Activated T-cell treated with anti-CD3 and anti-CD28 coated beads, Interleukin-2, amount 50 U/mL, for 24 hours (primary cell): ENCODE results near the gene UPK3B.
"Not testable (repeated sequence)": the region's sequence is repeated elsewhere in the genome, so short reads cannot be mapped to it uniquely, and the experiment has no call there.

ENCODE experiments used
- DNase-seq: peaks from one replicate; pipeline ENCODE4 v3.0.0-alpha.2; 2020
- H3K27ac Mint-ChIP-seq: 2 replicates; pipeline ENCODE4 v1.8.0; 2020; ENCODE audit warnings: mild to moderate bottlenecking, mixed read lengths
- H3K27me3 Mint-ChIP-seq: 2 replicates; pipeline ENCODE4 v1.8.0; 2020; ENCODE audit warnings: mixed read lengths
- H3K36me3 Mint-ChIP-seq: 2 replicates; pipeline ENCODE4 v1.8.0; 2020; ENCODE audit warnings: low read depth, mixed read lengths
- H3K4me1 Mint-ChIP-seq: 2 replicates; pipeline ENCODE4 v1.8.0; 2020; ENCODE audit warnings: low read depth, mixed read lengths
- H3K4me3 Mint-ChIP-seq: 2 replicates; pipeline ENCODE4 v1.8.0; 2020; ENCODE audit warnings: mild to moderate bottlenecking, moderate library complexity, mixed read lengths
- H3K9me3 Mint-ChIP-seq: 2 replicates; pipeline ENCODE4 v1.8.0; 2020; ENCODE audit warnings: mixed read lengths

UPK3B gene

DNA sequence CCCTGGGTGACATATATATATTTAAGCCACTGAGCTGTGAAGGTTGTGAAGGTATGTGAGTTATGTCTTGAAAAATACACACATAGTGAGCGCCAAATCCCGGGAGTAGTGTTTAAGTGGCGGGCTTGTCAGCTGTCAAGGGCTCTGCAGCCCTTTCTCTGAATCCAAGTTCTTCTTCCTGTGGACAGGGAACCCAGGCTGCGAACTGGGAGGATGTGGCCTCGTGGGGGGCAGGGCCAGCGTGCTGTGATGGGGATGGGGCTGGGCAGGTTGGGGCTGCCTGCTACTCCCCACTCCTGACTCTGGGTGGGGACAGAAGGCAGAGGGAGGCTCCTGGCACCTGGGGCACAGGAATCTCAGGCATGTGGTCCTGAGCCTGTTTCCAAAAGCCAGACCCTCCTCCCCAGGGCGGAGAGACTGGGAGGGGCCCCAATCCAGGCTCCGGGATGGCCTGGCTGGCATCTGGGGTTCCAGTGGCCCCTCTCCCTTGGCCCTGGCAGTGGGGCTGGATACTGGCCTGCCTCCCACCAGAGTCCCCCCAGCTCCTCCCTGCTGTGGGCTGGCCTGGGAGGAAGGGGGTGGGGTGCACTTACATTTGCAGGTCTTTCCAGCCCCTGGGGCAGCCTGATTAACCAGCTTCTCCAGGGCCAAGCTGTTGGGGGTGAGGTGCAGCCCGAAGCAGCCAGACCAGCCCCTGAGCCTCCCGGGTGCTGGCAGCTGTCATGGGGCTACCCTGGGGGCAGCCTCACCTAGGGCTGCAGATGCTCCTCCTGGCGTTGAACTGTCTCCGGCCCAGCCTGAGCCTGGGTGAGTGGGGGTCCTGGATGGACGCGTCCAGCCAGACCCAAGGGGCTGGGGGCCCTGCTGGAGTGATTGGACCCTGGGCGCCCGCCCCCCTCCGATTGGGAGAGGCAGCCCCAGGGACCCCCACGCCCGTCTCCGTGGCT, at the start of gene UPK3B:
Gene UPK3B, plus strand, starts transcription at position 622 of the 947 bp plus-strand sequence. Its CDS starts 101 bp downstream, at position 723.
- Mint-ChIP-seq H3K9me3 (no peaks in the 10 kb centered on the region), H3K4me1 (no peaks in the 10 kb centered on the region), H3K27ac (no peak within 1 kb of the TSS), H3K4me3 (no peak within 1 kb of the TSS), H3K36me3 (peaks cover 7% of the 10 kb centered on the region), H3K27me3 (no peaks in the 10 kb centered on the region)
- peak; percentile 29 for DNase-seq

DNA sequence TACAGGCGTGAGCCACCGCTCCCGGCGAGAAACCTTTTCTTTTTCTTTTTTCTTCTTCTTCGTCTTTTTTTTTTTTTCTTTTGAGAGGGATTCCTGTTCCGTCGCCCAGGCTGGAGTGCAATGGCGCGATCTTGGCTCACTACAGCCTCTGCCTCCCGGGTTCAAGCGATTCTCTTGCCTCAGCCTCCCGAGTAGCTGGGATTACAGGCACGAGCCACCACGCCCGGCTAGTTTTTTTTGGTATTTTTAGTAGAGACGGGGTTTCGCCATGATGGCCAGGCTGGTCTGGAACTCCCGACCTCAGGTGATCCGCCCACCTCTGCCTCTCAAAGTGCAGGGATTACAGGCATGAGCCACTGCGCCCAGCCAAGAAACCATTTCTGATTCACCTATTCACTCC, 49.6 kb upstream of the UPK3B start:
- not testable (repeated sequence) for H3K9me3 Mint-ChIP-seq, DNase-seq, H3K27ac Mint-ChIP-seq, H3K27me3 Mint-ChIP-seq, H3K4me1 Mint-ChIP-seq, H3K36me3 Mint-ChIP-seq, H3K4me3 Mint-ChIP-seq

DNA sequence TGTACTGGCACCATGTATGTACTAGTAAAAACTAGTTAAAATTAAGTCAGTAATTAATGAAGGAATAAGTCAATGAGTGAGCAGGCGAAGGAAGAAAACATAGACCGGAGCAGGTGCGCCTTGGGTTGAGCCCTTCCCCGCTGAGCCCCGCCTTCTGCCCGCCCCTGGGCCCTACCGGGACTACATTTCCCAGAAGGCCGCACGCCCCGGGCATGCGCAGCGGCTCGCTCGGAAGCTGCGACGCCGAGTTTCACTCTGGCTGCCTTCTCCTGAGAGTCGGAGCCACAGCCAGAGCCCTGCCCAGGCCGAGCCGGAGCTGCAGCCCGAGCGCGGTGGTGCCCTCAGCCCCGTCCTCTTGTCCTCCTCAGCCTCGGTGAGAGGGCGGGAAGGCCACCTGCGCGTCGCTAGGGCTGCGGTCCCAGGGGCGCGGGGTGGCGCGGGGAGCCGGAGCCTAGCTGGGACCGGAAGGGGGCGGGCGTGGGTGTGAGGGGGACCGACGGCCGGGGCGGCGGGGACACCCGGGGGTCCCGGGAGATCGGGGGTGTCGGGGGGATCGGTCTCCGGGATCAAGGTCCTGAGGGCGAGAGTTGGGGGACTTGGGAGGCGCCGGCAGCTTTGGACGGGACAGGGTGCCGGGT, 48.8 kb upstream of the UPK3B start, which contains the start of gene DTX2:
Gene DTX2, plus strand, starts transcription at position 246 of the 638 bp plus-strand sequence. CDS start 18,801 bp downstream, outside the sequence.
- peak; percentile 83 for DNase-seq
- H3K27ac Mint-ChIP-seq, H3K9me3 Mint-ChIP-seq, H3K36me3 Mint-ChIP-seq, H3K4me1 Mint-ChIP-seq, H3K27me3 Mint-ChIP-seq: not testable (repeated sequence)
- H3K4me3 Mint-ChIP-seq = peak within 1 kb of the TSS; percentile 53

DNA sequence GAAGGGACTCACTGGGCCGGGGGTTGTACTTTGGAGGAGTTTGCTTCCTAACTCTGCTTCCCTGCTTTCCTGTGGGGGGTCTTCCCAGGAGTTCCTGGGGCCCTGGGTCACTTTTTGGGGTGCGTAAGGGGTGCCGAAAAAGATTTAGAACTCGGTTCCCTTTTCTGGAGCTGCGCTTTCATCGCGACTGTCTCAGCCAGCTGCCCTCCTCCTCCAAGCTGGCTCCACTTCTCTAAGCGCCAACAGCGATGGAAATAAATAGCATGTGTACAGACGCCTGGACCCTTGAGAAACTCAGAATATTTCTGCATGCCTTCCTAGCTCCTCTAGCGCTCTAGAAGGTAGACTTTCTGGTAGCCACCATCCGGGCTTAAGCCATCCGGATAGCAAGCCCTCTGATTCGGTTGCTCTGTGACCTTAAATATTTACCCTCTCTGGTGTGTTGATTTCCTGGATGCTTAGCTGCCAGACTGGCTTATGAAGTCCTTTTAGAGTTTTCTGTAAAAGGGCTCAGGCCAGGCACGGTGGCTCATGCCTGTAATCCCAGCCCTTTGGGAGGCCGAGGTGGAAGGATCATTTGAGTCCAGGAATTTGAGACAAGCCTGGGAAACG, 48.0 kb upstream of the UPK3B start:
- not testable (repeated sequence) for H3K4me3 Mint-ChIP-seq, H3K9me3 Mint-ChIP-seq, H3K36me3 Mint-ChIP-seq, H3K27me3 Mint-ChIP-seq, DNase-seq, H3K4me1 Mint-ChIP-seq, H3K27ac Mint-ChIP-seq

DNA sequence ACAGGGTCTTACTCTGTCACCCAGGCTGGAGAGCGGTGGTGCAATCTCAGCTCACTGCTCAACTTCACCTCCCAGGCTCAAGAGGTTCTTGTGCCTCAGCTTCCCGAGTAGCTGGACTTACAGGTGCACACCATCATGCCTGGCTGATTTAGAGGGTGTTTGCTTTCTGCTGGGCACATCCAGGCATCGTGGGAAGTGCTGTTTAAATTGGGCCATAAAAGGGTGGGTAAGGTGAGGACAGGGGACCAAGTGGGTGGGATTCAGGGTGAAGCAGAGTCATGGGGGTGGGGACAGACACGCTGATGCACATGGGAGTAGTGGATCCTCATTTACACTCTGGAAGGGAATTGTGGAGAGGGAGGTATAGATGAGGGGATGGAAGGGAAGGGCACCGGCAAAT, 45.4 kb upstream of the UPK3B start:
- H3K27me3 Mint-ChIP-seq = not testable (repeated sequence)

DNA sequence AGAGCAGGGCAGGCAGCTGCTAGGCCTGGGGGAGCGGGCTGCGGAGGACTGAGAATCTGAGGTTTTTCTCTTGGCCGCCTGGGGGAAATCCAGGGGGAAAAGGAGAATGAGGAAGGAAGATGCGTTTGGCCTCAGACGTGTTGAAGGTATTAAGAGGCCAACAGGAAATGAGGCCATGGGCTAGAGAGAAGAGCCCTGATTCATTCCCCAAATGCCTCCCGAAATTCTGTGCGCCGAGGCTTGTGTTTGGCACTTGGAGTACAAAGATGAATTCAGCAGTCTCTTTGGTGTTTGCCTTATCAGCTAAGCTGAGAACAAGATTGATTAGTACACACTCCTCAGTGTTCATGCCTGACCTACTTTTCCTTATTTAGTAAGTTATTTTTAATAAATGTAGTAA, 44.4 kb upstream of the UPK3B start:
- not testable (repeated sequence) for H3K36me3 Mint-ChIP-seq, DNase-seq, H3K27ac Mint-ChIP-seq, H3K4me1 Mint-ChIP-seq, H3K4me3 Mint-ChIP-seq, H3K9me3 Mint-ChIP-seq, H3K27me3 Mint-ChIP-seq

More for the DNA sequence above, 45.4 kb upstream of the UPK3B start:
- H3K4me3 Mint-ChIP-seq, H3K9me3 Mint-ChIP-seq, H3K36me3 Mint-ChIP-seq, H3K4me1 Mint-ChIP-seq, H3K27ac Mint-ChIP-seq, DNase-seq: not testable (repeated sequence)

DNA sequence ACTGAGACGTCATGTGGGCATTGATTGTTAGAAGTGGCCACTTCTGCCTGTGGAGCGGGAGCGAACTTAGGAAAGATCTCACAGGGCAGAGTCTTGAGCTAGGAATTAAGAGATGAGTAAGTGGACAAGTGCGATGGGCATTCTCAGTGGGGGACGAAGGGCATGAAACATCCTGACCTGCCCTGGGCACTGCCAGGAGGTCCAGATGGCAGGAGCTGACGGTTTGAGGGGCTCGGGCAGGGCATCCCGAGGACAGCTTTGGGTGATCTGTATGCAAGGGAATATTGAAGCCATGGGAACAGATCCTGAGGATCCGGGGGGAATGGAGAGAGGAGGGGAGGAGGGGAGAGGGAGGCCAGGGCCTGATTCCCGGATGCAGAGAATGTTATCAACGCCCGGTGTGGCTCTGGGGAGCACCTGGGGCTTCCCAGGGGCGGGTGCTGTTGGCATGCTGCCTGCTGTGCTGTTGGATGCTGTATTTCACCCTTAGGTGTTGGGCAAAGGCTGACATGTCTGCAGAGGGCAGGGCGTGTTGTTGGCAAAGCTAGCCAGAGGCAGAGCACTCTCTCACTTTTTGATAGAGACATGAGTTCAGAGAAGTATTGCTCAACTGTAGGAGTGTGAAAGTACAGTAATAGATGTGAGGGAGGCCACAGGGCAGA, 42.5 kb upstream of the UPK3B start:
- H3K4me1 Mint-ChIP-seq, H3K9me3 Mint-ChIP-seq, DNase-seq, H3K4me3 Mint-ChIP-seq, H3K36me3 Mint-ChIP-seq, H3K27me3 Mint-ChIP-seq, H3K27ac Mint-ChIP-seq: not testable (repeated sequence)

DNA sequence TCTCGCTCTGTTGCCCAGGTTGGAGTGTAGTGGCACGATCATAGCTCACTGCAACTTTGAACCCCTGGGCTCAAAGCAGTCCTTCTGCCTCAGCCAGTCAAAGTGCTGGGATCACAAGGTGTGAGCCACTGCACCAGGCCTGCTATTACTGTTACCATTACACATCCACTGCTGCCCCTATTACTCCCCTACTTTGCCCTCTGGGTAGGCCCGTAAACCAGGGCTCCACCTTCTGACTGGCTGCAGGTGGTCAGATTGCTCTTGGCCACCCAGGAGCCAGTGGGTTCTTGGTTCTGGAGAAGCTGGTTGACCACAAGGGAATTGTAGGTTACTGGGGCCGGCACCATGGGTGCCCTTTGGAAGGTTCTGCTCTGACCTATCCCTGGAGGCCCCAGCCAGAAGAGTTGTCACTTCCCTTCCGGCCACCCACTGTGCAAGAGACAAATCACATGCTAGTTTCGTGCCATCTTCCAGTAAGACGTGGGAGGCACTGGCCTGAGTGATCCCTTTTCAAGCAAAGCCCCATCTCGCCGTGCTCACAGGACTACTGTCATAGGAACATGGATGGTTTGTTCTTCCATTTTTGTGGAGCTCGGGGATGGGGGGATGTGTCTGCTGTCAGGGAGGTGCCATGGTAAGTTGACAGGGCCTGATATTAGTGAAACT, 38.7 kb upstream of the UPK3B start:
- H3K4me3 Mint-ChIP-seq, H3K27ac Mint-ChIP-seq, H3K36me3 Mint-ChIP-seq, H3K4me1 Mint-ChIP-seq, H3K27me3 Mint-ChIP-seq, DNase-seq, H3K9me3 Mint-ChIP-seq: not testable (repeated sequence)

DNA sequence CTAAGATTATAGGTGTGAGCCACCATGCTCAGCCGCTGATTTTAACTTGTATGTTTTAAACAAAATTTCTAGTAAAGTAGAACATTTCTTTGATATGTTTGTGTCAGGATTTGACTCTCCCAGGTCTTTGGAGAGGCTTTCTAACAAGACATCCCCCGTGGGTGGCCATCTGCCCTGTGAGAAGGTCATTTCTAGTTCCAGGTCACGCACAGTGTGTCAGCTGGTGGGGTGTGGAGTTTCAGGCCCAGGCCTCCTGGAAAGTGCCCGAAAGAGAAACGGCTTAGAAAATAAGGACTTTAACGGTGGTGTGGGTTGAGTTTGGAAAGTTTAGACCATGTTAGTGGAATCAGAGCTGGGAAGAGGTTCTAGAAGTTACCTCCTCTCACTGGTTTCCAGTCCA, 37.3 kb upstream of the UPK3B start:
- not testable (repeated sequence) for H3K4me3 Mint-ChIP-seq, H3K27me3 Mint-ChIP-seq, DNase-seq, H3K36me3 Mint-ChIP-seq, H3K4me1 Mint-ChIP-seq, H3K9me3 Mint-ChIP-seq, H3K27ac Mint-ChIP-seq

DNA sequence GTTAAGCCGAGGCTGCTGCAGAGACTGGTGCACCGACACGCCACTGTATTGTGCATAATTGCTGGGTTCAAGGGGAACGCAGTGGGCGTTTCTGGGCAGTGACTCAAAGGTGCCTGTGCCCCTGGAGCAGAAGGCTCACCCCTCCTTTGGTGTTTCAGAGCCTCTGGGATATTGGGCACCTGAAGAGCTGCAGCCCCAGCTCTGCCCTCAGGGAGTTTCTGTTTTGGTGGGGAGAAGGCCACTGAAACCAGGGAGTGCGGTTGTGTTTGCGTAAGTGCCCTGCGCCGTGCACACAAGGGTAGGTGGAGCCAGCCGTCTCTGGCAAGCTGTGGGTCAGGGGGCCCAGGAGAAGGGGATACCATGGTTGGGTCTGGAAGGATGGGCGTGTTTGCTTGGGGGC, 34.1 kb upstream of the UPK3B start:
- H3K9me3 Mint-ChIP-seq, H3K4me1 Mint-ChIP-seq, H3K36me3 Mint-ChIP-seq, H3K4me3 Mint-ChIP-seq, H3K27ac Mint-ChIP-seq, H3K27me3 Mint-ChIP-seq, DNase-seq: not testable (repeated sequence)

DNA sequence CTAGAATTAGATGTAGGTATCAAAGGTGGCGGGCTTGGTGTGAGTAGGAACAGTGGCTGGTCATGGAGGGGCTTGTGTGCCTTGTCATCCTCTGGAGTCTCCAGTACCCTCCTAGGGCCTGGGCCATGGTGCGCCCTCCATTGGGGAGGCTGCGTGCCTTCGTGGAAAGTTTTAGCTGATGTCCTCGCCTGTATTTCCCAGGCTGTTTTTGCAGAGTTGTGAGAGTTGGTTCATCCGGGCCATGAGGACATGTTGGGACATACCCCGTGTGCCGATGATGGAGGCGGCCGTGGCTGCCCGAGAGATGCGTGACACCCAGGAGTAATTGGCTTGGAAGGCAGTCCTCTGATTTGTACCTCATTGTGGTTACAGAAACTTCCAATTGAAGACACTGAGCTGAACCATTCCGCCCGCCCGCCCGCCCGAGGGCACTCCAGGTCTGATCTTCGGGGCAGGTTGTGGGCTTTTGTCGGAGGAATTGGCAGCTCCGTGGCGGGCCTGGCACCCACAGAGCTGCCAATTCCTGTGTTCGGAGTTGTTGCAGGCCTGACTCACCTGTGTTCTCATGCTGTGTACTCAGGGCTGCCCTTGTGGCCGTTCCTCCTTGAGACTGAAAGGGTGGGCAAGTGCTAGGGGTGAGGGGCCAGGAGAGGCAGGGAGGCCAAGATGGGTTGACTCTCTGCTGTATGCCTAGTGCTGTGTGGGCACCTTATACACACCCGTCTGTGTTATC, 33.4 kb upstream of the UPK3B start:
- peak overlapping the region; percentile 33 for H3K27ac Mint-ChIP-seq
- H3K36me3 Mint-ChIP-seq, H3K4me1 Mint-ChIP-seq, H3K27me3 Mint-ChIP-seq, H3K9me3 Mint-ChIP-seq, H3K4me3 Mint-ChIP-seq, DNase-seq: not testable (repeated sequence)

DNA sequence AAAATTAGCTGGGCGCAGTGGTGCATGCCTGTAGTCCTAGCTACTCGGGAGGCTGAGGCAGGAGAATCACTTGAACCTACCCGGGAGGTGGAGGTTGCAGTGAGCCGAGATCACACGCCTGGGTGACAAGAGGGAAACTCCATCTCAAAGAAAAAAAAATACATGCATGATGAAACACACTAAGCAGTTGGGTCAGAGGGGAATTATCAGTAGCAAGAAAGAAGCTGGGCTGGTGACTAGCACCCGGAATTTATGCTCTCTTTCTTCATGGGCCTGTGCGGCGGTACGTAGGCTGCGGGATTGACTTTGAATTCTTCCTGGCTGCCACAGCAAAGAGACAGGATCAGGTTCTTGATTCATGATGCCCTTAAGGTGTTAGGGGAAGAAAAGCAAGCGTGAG, 30.7 kb upstream of the UPK3B start:
- H3K27me3 Mint-ChIP-seq, H3K4me1 Mint-ChIP-seq, H3K27ac Mint-ChIP-seq, H3K9me3 Mint-ChIP-seq, DNase-seq, H3K4me3 Mint-ChIP-seq: not testable (repeated sequence)
- peaks cover 21% of the 10 kb centered on the region for H3K36me3 Mint-ChIP-seq

DNA sequence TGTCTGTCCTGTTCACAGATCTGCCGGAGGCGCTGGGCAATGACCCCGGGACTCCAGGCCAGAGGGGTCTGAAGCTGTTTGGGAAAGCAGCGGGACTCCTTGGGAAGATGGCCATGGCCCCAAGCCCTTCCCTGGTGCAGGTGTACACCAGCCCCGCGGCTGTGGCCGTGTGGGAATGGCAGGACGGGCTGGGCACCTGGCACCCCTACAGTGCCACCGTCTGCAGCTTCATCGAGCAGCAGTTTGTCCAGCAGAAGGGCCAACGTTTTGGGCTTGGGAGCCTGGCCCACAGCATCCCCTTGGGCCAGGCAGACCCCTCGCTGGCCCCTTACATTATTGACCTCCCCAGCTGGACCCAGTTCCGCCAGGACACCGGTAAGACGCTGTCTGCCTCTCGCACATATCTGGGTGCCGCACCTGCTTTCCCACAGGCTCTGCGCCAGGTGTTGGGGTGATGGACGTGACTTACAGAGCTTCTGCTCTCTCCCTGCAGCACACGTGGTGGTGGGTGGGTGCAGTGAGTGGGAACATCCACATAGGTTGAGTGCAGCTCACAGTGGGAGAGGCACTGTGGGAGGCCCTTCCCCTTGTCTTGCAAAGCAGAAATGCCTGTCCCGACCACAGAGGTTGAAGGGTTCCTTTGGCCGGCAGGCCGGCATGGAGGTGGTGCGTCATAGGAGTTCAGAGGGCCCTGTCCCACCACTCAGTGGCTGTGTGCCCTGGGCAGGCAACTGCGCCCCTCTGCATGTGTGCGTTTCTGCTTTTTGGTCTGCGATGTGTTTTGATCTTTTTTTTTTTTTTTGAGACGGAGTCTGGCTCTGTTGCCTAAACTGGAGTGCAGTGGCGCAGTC, 29.7 kb upstream of the UPK3B start:
- H3K27ac Mint-ChIP-seq, H3K4me3 Mint-ChIP-seq, DNase-seq, H3K9me3 Mint-ChIP-seq, H3K27me3 Mint-ChIP-seq, H3K4me1 Mint-ChIP-seq: not testable (repeated sequence)
- H3K36me3 Mint-ChIP-seq = peaks cover 21% of the 10 kb centered on the region
